Measurements from ENCODE around the gene PALM. TPM values are rescaled to one million over a fixed set of nuclear protein-coding genes. Genes with fewer than 3 reads are reported as not detected.

The PALM gene
- total RNA-seq, 1 experiment from 2014 or later, result 43.7 TPM

DNA sequence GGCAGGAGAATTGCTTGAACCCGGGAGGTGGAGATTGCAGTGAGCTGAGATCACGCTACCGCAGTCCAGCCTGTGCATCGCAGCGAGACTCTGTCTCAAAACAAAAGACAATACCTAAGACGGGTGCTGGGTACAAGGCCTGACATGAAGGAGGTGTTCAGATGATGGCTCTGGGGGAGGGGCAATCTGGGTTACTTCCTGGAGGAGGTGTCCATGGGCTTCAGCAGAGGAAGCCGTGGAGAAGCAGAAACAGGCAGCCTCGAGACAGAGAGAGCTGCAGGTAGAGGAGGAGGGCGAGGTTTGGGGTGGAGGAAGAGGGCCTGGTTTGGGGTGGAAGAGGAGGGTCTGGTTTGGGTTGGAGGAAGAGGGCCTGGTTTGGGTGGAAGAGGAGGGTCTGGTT is 45.8 kb downstream of the PALM start:
- BruUV-seq (replicated peaks), result no TSS peak
- CTCF ChIA-PET, result no interaction called here

More for the DNA sequence above, 45.8 kb downstream of the PALM start:
- no peaks in the 10 kb centered on the region; a peak in 1 of 4 replicates for H3K9me3 ChIP-seq (ENCODE audit: control insufficient read depth in 1 of 2, insufficient read depth in 1 of 2, low read depth in 1 of 2, low read length in 2 of 2)
- H3K9me2 ChIP-seq (ENCODE audit: insufficient read depth), result no peaks in the 10 kb centered on the region
- no peak overlapping the region for H3K4me2 ChIP-seq (ENCODE audit: low read length)
- TF ChIP-seq, protein P1, sequence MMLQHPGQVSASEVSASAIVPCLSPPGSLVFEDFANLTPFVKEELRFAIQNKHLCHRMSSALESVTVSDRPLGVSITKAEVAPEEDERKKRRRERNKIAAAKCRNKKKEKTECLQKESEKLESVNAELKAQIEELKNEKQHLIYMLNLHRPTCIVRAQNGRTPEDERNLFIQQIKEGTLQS (IDR thresholded peaks at IDR 0.05), result no peak
- TF ChIP-seq EGR1 (IDR thresholded peaks at IDR 0.05; ENCODE audit: low read depth), result no peak
- TF ChIP-seq, protein P2, sequence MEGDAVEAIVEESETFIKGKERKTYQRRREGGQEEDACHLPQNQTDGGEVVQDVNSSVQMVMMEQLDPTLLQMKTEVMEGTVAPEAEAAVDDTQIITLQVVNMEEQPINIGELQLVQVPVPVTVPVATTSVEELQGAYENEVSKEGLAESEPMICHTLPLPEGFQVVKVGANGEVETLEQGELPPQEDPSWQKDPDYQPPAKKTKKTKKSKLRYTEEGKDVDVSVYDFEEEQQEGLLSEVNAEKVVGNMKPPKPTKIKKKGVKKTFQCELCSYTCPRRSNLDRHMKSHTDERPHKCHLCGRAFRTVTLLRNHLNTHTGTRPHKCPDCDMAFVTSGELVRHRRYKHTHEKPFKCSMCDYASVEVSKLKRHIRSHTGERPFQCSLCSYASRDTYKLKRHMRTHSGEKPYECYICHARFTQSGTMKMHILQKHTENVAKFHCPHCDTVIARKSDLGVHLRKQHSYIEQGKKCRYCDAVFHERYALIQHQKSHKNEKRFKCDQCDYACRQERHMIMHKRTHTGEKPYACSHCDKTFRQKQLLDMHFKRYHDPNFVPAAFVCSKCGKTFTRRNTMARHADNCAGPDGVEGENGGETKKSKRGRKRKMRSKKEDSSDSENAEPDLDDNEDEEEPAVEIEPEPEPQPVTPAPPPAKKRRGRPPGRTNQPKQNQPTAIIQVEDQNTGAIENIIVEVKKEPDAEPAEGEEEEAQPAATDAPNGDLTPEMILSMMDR (IDR thresholded peaks at IDR 0.05 in 2 of 3, conservative IDR thresholded peaks at IDR 0.05 in 1 of 3; ENCODE audit: borderline replicate concordance in 1 of 3, insufficient read depth in 1 of 3, low read depth in 2 of 3, low read length in 2 of 3), result no peak
- TF ChIP-seq CBX3 (IDR thresholded peaks at IDR 0.05; ENCODE audit: low read depth), result no peak
- TF ChIP-seq, protein P3, sequence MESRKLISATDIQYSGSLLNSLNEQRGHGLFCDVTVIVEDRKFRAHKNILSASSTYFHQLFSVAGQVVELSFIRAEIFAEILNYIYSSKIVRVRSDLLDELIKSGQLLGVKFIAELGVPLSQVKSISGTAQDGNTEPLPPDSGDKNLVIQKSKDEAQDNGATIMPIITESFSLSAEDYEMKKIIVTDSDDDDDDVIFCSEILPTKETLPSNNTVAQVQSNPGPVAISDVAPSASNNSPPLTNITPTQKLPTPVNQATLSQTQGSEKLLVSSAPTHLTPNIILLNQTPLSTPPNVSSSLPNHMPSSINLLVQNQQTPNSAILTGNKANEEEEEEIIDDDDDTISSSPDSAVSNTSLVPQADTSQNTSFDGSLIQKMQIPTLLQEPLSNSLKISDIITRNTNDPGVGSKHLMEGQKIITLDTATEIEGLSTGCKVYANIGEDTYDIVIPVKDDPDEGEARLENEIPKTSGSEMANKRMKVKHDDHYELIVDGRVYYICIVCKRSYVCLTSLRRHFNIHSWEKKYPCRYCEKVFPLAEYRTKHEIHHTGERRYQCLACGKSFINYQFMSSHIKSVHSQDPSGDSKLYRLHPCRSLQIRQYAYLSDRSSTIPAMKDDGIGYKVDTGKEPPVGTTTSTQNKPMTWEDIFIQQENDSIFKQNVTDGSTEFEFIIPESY (IDR thresholded peaks at IDR 0.05; ENCODE audit: extremely low read depth, insufficient replicate concordance, low read length), result no peak
- TF ChIP-seq EZH2phosphoT487 (IDR thresholded peaks at IDR 0.05; ENCODE audit: borderline replicate concordance), result no peak
- TF ChIP-seq, protein P4, sequence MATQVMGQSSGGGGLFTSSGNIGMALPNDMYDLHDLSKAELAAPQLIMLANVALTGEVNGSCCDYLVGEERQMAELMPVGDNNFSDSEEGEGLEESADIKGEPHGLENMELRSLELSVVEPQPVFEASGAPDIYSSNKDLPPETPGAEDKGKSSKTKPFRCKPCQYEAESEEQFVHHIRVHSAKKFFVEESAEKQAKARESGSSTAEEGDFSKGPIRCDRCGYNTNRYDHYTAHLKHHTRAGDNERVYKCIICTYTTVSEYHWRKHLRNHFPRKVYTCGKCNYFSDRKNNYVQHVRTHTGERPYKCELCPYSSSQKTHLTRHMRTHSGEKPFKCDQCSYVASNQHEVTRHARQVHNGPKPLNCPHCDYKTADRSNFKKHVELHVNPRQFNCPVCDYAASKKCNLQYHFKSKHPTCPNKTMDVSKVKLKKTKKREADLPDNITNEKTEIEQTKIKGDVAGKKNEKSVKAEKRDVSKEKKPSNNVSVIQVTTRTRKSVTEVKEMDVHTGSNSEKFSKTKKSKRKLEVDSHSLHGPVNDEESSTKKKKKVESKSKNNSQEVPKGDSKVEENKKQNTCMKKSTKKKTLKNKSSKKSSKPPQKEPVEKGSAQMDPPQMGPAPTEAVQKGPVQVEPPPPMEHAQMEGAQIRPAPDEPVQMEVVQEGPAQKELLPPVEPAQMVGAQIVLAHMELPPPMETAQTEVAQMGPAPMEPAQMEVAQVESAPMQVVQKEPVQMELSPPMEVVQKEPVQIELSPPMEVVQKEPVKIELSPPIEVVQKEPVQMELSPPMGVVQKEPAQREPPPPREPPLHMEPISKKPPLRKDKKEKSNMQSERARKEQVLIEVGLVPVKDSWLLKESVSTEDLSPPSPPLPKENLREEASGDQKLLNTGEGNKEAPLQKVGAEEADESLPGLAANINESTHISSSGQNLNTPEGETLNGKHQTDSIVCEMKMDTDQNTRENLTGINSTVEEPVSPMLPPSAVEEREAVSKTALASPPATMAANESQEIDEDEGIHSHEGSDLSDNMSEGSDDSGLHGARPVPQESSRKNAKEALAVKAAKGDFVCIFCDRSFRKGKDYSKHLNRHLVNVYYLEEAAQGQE (IDR thresholded peaks at IDR 0.05; ENCODE audit: low read depth), result no peak
- no peak for TF ChIP-seq FOSL1 (IDR thresholded peaks at IDR 0.05; ENCODE audit: low read depth)
- no peak for TF ChIP-seq ELF1 (IDR thresholded peaks at IDR 0.05; ENCODE audit: borderline replicate concordance, low read depth)
- TF ChIP-seq RAD21 (IDR thresholded peaks at IDR 0.05; ENCODE audit: low read depth), result no peak
- no peak for TF ChIP-seq TCF7L2 (IDR thresholded peaks at IDR 0.05; ENCODE audit: borderline replicate concordance, extremely low read depth, insufficient read depth, insufficient read length)
- TF ChIP-seq EZH2 (IDR thresholded peaks at IDR 0.05), result no peak
- no peak for TF ChIP-seq ZFX (IDR thresholded peaks at IDR 0.05)
- no peak for TF ChIP-seq YY1 (IDR thresholded peaks at IDR 0.05; ENCODE audit: extremely low read depth, insufficient replicate concordance, low read depth, low read length)
- no peak for TF ChIP-seq SIN3A (IDR thresholded peaks at IDR 0.05; ENCODE audit: low read depth)
- TF ChIP-seq POLR2A (IDR thresholded peaks at IDR 0.05; ENCODE audit: borderline replicate concordance, extremely low read depth, insufficient read depth, insufficient read length), result no peak
- no peak for TF ChIP-seq ZNF274 (IDR thresholded peaks at IDR 0.05; ENCODE audit: low read depth, low read length)
- H4K20me1 ChIP-seq (ENCODE audit: insufficient read depth), result no peaks in the 10 kb centered on the region
- H3K27me3 ChIP-seq (ENCODE audit: insufficient read depth, low read length), result no peaks in the 10 kb centered on the region
- no peak overlapping the region for H3K9ac ChIP-seq (ENCODE audit: low read length)
- H3K4me1 ChIP-seq (ENCODE audit: control insufficient read depth in 1 of 2, insufficient read depth in 2 of 2, low read length in 2 of 2), result peaks cover 33 to 45% of the 10 kb centered on the region in 2 experiments
- peaks cover 0 to 23% of the 10 kb centered on the region in 2 experiments; a peak in 2 of 4 replicates for H3K36me3 ChIP-seq (ENCODE audit: control insufficient read depth in 1 of 2, insufficient read depth in 2 of 2, low read length in 2 of 2)
- ChIA-PET POLR2A (no interaction called here), RAD21 (ENCODE audit: low non-redundant PET in 1 of 2, low total read pairs in 2 of 2, uncharacterized antibody in 2 of 2, unreplicated experiment in 2 of 2) (no interaction called here)
- H3K27ac ChIP-seq (ENCODE audit: low read depth, low read length), result no peak overlapping the region
- ATAC-seq, result no peak
- H2AFZ ChIP-seq (ENCODE audit: low read depth, low read length, poor library complexity, severe bottlenecking), result no peak overlapping the region
- intact Hi-C loops (cut with micrococcal nuclease), result no loop called here
- DNase-seq (ENCODE audit: low read depth, low spot score), result no peak
- H3K4me3 ChIP-seq (replicated peaks in 1 of 2; ENCODE audit: low read depth in 1 of 2, low read length in 2 of 2), result no peak overlapping the region
- peaks cover 43% of the 10 kb centered on the region for H3K79me2 ChIP-seq (ENCODE audit: insufficient read depth, low read length)
